ENCODE measurements around the gene GH1.
A peak's percentile ranks its signal among the peaks of the same experiment; 100 is the strongest.
"Not testable (repeated sequence)": the region's sequence is repeated elsewhere in the genome, so short reads cannot be mapped to it uniquely, and the experiment has no call there.

The GH1 gene

DNA sequence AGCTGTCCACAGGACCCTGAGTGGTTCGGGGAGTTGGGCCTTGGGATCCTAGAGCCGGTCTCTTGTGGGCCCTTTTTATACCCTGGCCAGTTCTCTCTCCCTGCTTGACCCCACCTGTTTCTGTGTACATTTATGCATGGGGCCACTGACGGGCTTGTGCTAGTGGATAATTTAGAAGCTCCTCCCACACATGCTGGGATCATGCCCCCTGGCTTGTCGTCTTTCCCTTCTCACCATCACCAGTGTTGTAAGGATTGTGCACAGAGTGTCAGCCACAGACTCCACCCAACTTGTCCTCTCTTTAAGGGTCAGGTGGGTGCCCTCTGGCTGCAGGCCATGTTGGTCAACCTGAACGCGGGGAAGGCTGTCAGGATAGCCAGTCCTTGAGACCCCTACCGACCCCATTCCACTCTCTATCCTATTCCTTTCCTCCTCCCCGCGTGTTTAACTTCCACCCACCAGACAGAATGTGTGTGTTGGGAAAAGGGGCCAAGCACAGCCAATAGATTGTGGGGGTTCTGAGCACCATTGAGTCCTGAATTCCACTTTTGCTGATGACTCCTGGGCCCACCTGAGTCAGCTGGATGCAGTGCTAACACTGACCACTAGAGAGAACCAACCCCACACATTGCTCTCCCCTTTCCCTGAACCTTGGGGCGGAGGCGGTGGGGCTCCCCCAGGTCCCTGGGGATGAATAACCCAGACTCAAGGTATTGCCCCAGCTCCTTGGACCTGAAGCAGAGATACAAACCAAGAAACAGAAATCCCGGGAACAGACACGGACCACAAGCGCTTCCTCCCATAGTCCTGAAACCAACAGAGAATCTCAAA is 21.9 kb downstream of the GH1 start, which contains the start of gene CSH1:
TSS of gene CSH1 (minus strand) at position 51 of the 831 bp plus-strand sequence. CDS start 63 bp downstream, outside the sequence.
- not testable (repeated sequence) for DNase-seq (ENCODE audit: low read depth)

DNA sequence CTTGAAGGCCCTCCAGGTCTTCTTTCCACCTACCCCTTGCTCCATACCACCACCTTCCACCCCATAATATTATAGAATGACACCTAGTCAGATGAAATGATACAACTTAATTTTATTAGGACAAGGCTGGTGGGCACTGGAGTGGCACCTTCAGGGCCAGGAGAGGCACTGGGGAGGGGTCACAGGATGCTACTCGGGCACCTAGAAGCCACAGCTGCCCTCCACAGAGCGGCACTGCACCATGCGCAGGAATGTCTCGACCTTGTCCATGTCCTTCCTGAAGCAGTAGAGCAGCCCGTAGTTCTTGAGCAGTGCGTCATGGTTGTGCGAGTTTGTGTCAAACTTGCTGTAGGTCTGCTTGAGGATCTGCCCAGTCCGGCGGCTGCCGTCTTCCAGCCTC is 23.8 kb downstream of the GH1 start:
- not testable (repeated sequence) for DNase-seq (ENCODE audit: low read depth)

DNA sequence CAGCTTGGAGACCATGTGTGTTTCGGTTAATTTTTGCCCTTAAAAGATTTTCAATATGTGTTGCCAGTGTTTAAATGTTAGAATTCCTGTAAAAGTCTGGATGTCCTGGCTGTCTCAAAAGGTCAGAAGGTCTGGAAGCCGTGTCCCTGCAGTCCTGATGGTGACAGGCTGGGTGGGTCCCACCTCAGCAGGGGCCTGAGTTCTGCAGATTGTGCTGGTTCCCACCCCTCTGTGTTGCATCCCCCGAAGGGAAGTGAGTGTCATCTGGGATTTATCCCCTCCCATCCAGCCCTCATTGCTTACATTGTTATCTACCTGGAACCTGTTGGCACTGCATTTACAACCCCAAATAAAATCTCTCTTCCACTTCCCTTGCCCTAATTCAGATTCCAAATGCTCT is 24.6 kb downstream of the GH1 start:
- DNase-seq (ENCODE audit: low read depth) = not testable (repeated sequence)

DNA sequence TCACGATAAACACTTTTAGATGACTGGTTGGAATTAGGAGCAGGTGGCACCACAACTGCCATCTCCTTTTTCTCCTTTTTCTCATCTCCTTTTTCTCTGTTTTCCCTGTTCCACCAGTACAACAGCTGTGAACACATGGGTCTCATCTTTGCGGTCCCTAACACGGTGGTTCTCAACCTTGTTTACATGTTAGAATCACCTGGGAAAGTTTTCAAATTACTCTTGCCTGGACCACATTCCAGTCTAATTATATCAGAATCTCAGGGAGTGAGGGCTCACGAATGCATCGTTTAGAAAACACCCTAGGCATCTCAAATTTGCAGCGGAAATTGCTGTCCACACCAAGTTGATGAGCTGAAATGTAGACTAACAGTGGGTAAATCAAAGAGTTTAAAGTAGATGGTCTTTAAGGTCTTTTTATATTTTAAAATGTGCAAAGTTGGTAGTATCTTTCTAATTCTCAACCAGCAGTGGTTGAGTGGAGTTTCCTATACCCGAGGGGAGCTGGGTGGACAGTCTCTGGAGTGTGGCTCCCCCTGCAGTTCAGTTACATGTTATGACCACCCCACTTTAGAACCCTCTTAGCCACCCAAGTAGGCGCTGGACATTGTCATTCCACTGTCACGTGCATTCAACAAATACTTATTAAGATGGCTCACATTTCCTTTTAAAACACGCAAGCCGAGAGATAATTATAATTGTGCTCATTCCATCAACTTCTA is 26.2 kb downstream of the GH1 start:
- DNase-seq (ENCODE audit: low read depth) = not testable (repeated sequence)

DNA sequence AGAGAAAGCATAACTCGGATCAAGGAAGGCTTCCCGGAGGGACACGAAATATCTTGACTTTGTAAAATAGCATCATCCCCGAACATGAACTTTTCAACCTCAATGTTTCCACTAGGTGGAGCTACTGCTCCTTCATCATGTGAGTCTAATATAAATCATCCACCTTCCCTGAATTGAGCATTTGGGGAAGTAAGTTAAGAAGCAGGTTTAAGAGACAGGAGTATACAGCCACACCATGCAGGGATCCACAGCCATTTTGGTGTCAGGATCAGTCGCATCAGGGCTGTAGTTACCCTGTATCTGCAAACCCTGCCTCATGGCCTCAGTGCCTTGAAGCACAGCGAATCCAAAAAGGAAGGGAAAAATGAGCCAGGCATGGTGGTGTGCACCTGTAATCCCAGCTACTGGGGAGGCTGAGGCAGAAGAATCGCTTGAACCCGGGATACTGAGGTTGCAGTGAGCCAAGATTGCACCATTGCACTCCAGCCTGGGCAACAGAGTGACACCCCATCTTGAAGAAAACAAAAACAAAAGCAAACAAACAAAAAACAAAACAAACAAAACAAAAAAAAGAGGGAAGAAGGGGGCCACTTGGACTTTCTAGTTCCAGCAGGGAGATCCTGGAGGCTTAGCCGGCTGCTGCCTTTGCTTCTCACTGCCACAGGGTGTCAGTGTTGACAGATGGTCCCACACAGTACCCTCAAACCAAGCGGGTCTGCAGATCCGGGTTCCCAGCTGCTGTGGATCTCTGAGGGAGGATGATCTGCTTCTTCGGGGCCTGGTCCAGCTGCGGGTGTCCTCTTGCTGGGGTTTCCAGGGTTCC is 29.4 kb downstream of the GH1 start:
- peak; percentile 22 for DNase-seq (ENCODE audit: low read depth)

DNA sequence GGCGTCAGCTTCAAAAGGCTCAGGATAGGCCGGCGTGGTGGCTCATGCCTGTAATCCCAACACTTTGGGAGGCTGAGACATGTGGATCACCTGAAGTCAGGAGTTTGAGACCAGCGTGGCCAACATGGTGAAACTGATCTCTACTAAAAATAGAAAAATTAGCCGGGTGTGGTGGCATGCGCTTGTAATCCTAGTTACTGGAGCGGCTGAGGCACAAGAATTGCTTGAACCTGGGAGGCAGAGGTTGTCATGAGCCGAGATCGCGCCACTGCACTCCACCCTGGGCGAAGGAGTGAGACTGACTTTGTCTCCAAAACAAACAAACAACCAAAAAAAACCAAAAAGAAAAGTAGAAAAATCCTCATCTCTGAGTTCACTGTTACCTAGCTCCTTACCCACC is 33.5 kb downstream of the GH1 start:
- DNase-seq (ENCODE audit: low read depth) = not testable (repeated sequence)

DNA sequence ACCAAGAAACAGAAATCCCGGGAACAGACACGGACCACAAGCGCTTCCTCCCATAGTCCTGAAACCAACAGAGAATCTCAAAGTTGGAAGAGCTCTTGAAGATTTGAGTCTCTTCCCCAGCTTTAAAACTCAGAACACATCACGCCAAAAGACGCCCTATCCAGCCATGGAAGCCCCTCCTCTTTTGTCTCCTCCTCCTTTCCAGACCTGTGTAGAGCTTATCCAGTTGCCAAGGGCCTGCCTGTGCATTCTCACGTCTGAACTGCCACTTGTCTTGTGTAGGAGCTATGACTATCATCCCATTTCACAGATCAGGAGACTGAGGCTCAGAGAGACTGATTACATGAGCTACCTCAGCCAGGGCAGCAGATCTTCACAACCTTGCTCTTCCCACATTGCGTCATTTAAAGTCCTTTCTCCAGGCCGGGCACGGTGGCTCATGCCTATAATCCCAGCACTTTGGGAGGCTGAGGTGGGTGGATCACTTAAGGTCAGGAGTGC is 36.0 kb downstream of the GH1 start:
- DNase-seq (ENCODE audit: low read depth) = not testable (repeated sequence)

DNA sequence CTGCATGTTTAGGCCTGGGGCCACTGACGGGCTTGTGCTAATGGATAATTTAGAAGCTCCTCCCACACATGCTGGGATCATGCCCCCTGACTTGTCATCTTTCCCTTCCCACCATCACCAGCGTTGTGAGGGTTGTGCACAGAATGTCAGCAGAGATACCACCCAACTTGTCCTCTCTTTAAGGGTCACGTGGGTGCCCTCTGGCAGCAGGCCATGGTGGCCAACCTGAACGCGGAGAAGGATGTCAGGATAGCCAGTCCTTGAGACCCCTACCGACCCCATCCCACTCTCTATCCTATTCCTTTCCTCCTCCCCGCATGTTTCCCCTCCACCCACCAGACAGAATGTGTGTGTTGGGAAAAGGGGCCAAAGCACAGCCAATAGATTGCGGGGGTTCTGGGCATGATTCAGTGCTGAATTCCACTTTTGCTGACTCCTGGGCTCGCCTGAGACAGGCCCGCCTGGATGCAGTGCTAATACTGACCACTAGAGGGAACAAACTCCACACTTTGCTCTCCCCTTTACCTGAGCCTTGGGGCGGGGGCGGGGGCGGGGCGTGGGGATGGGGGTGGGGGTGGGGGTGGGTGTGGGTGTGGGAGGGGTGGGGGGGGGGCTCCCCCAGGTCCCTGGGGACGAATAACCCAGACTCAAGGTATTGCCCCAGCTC is 36.6 kb downstream of the GH1 start, which contains the start of gene GH2:
TSS of gene GH2 (minus strand) at position 10 of the 667 bp plus-strand sequence. CDS start 143 bp downstream, outside the sequence.
- peak; percentile 50 for DNase-seq (ENCODE audit: low read depth)

DNA sequence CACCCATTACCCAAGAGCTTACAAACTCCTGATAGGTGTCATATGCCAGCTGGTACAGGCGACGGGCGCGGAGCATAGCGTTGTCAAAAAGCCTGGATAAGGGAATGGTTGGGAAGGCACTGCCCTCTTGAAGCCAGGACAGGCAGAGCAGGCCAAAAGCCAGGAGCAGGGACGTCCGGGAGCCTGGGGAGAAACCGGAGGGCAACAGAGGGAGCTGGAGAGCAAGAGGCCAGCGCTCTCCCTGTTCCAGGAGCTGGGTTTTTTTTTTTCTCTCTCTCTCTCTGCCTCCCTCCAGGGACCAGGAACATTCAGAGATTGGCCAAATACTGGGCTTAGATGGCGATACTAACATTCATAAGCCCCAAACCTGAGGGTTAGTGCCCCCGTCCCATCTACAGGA is 37.3 kb downstream of the GH1 start:
- DNase-seq (ENCODE audit: low read depth) = not testable (repeated sequence)

DNA sequence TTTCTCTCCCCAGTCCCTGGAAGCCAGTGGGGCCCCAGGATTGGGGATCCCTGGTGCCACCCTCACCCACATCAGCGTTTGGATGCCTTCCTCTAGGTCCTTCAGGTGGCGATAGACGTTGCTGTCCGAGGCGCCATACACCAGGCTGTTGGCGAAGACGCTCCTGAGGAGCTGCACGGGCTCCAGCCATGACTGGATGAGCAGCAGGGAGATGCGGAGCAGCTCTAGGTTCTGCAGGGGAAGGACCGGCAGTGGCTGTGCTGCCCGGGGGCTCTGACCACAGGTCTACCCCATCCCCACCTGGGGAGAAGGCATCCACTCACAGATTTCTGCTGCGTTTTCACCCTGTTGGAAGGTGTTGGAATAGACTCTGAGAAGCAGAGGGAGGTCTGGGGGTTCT is 37.9 kb downstream of the GH1 start:
- no peak for DNase-seq (ENCODE audit: low read depth)

DNA sequence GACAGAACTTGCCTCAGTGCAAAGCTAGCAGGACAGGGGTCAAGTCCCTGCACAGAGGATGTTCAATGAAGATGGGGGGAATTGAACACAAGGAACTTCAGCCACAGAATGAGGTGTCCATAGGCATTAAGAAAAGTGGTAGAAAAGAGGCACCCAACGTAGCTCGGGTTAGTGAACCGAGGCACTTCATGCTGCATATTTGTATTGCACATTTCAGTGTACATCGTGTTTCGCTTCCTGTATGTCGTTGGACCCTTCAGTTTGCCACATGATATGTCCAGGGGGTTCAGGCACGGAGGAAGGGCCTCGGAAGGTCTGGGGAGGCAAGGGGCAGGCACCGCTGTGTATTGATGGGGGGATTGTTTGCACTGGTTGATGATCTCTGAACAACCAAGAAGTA is 40.2 kb downstream of the GH1 start:
- DNase-seq (ENCODE audit: low read depth) = not testable (repeated sequence)

DNA sequence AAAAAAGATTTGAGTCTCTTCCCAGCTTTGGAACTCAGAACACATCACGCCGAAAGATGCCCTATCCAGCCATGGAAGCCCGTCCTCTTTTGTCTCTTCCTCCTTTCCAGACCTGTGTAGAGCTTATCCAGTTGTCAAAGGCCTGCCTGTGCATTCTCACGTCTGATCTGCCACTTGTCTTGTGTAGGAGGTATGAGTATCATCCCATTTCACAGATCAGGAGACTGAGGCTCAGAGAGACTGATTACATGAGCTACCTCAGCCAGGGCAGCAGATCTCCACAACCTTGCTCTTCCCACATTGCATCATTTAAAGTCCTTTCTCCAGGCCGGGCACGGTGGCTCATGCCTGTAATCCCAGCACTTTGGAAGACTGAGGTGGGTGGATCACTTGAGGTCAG is 43.9 kb downstream of the GH1 start:
- DNase-seq (ENCODE audit: low read depth) = not testable (repeated sequence)

DNA sequence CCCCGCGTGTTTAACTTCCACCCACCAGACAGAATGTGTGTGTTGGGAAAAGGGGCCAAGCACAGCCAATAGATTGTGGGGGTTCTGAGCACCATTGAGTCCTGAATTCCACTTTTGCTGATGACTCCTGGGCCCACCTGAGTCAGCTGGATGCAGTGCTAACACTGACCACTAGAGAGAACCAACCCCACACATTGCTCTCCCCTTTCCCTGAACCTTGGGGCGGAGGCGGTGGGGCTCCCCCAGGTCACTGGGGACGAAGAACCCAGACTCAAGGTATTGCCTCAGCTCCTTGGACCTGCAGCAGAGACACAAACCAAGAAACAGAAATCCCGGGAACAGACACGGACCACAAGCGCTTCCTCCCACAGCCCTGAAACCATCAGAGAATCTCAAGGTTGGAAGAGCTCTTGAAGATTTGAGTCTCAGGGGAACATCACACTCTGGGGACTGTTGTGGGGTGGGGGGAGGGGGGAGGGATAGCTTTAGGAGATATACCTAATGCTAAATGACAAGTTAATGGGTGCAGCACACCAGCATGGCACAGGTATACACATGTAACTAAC is 44.5 kb downstream of the GH1 start:
- not testable (repeated sequence) for DNase-seq (ENCODE audit: low read depth)

DNA sequence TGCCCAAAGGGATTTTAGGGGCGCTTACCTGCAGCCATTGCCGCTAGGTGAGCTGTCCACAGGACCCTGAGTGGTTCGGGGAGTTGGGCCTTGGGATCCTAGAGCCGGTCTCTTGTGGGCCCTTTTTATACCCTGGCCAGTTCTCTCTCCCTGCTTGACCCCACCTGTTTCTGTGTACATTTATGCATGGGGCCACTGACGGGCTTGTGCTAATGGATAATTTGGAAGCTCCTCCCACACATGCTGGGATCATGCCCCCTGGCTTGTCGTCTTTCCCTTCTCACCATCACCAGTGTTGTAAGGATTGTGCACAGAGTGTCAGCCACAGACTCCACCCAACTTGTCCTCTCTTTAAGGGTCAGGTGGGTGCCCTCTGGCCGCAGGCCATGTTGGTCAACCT is 45.1 kb downstream of the GH1 start, which contains the start of gene CSH2:
TSS of gene CSH2 (minus strand) at position 101 of the 400 bp plus-strand sequence. CDS start at position 38, 63 bp downstream.
- not testable (repeated sequence) for DNase-seq (ENCODE audit: low read depth)

DNA sequence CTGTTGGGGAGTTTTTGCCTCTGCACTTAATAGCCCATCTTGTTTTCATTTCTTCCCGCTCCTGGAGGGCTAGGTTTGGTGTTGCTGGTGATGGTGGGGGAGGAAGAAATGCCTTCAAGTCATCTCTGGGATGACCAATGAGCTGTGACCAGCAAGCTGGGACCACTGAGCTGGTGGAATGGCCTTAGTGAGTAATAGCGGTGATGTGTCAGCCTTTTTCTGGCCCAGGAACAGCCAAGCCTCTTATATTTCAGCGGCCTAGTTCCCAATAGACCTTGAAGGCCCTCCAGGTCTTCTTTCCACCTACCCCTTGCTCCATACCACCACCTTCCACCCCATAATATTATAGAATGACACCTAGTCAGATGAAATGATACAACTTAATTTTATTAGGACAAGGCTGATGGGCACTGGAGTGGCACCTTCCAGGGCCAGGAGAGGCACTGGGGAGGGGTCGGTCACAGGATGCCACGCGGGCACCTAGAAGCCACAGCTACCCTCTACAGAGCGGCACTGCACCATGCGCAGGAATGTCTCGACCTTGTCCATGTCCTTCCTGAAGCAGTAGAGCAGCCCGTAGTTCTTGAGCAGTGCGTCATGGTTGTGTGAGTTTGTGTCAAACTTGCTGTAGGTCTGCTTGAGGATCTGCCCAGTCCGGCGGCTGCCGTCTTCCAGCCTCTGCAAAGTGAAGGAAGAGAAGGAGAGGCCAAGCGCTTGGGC is 46.8 kb downstream of the GH1 start:
- not testable (repeated sequence) for DNase-seq (ENCODE audit: low read depth)

DNA sequence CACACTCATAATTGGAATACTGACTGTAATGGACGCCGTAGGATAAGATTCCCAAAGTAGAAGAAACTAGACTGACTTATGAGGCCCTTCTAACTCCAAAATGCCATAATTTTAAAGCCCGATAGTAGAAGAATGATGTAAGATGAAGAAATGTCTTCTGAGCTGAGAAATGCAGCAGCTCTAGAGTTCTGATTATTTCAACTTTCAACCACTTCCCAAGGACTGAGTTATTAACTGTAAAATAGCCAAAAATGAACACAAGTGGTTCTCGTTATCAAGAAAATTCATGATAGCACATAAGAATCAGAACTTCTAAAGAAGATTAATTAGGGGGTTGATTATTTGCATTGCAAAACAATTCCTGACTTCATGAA is 48.4 kb downstream of the GH1 start:
- DNase-seq (ENCODE audit: low read depth) = not testable (repeated sequence)

DNA sequence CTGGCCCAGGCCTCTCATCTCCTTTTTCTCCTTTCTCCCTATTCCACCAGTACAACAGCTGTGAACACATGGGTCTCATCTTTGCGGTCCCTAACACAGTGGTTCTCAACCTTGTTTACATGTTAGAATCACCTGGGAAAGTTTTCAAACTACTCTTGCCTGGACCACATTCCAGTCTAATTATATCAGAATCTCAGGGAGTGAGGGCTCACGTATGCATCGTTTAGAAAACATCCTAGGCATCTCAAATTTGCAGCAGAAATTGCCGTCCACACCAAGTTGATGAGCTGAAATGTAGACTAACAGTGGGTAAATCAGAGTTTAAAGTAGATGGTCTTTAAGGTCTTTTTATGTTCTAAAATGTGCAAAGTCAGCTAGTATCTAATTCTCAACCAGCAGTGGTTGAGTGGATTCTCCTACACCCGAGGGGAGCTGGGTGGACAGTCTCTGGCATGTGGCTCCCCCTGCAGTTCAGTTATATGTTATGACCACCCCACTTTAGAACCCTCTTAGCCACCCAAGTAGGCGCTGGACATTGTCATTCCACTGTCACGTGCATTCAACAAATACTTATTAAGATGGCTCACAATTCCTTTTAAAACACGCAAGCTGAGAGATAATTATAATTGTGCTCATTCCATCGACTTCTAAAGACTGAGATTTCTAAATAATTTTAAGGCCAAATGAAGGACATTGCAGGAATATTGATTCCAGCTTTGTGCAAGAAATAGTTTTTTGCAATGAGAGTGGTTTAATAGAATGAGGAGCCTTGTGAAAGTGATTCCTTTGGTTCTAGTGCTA is 48.9 kb downstream of the GH1 start:
- DNase-seq (ENCODE audit: low read depth) = peak; percentile 33
